ENCODE results near the gene CATSPER3. TPM values are rescaled to one million over a fixed set of nuclear protein-coding genes. Genes with fewer than 3 reads are reported as not detected.

The CATSPER3 gene
- total RNA-seq, 1 experiment from 2014 or later = 0.40 TPM

DNA sequence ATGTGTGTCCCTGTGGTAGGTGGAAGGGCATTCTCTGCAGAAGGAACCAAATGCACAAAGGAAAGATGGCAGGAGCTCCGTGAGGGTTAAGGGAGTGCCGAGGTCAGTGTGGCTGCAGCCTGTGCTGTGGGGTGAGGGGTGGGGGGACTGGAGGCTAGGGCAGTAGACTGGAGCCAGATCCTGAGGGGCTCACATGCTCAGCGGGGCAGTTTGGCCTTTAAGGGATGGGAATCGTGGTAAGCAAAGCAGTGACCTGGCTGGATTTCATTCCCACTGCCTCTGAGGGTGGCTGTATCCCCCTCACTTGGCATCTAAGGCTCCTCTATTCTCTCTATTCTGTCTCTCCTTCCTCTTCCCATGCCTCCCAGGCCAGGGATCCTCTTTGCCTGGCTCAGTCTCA lies 50.8 kb downstream of the CATSPER3 start:
- BruUV-seq (replicated peaks) = no TSS peak
- no peaks in the 10 kb centered on the region for H3K27me3 ChIP-seq (ENCODE audit: low read length)
- ChIA-PET CTCF (no interaction called here), POLR2A (ENCODE audit: unreplicated experiment) (no interaction called here)
- ATAC-seq (no peak), DNase-seq (no peak)
- H2AFZ ChIP-seq (ENCODE audit: low read length) = no peak overlapping the region
- no peaks in the 10 kb centered on the region for H4K20me1 ChIP-seq (ENCODE audit: low read length)
- no peak overlapping the region for H3K27ac ChIP-seq (ENCODE audit: low read length)
- no peak overlapping the region for H3K4me2 ChIP-seq (ENCODE audit: low read length)
- no peaks in the 10 kb centered on the region for H3K4me1 ChIP-seq (ENCODE audit: insufficient read depth, low read length)
- intact Hi-C loops (cut with micrococcal nuclease) = no loop called here
- H3K79me2 ChIP-seq (ENCODE audit: low read length) = no peaks in the 10 kb centered on the region
- H3K4me3 ChIP-seq (ENCODE audit: low read length) = no peak overlapping the region
- TF ChIP-seq EZH2phosphoT487 (IDR thresholded peaks at IDR 0.05; ENCODE audit: borderline replicate concordance, low read length) = no peak
- TF ChIP-seq, protein P1, sequence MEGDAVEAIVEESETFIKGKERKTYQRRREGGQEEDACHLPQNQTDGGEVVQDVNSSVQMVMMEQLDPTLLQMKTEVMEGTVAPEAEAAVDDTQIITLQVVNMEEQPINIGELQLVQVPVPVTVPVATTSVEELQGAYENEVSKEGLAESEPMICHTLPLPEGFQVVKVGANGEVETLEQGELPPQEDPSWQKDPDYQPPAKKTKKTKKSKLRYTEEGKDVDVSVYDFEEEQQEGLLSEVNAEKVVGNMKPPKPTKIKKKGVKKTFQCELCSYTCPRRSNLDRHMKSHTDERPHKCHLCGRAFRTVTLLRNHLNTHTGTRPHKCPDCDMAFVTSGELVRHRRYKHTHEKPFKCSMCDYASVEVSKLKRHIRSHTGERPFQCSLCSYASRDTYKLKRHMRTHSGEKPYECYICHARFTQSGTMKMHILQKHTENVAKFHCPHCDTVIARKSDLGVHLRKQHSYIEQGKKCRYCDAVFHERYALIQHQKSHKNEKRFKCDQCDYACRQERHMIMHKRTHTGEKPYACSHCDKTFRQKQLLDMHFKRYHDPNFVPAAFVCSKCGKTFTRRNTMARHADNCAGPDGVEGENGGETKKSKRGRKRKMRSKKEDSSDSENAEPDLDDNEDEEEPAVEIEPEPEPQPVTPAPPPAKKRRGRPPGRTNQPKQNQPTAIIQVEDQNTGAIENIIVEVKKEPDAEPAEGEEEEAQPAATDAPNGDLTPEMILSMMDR (conservative IDR thresholded peaks at IDR 0.05; ENCODE audit: low read depth, low read length) = no peak
- TF ChIP-seq EZH2 (IDR thresholded peaks at IDR 0.05; ENCODE audit: low read length, unreplicated experiment) = no peak
- no peaks in the 10 kb centered on the region for H3K36me3 ChIP-seq (ENCODE audit: low read depth, low read length)
- H3K9ac ChIP-seq (ENCODE audit: low read length) = no peak overlapping the region
- H3K9me2 ChIP-seq (replicated peaks; ENCODE audit: low read length) = no peaks in the 10 kb centered on the region
- no peaks in the 10 kb centered on the region for H3F3A ChIP-seq (ENCODE audit: low read length, unreplicated experiment)
- H3K9me3 ChIP-seq (ENCODE audit: low read length) = no peaks in the 10 kb centered on the region

DNA sequence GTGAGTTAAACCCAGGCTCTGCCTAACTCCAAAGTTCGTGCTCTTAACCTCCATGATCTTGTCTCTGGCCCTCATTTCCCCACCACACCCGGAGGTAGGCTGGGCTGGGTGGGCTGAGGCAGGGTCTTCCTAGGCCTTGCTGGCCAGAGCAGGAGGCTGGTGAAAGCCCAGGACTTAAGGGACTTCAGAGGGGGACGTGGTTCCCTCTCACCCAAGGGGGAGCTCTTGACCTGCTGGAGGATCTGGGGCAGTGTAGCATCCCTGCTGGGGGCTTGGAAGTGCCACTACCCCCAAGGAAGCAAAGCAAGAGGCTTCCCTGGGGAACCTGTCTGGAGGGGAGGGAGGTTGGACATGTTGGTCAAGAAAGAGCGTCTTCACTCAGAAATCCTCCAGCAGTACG lies 51.6 kb downstream of the CATSPER3 start:
- Histone ChIP-seq H3K79me2 (ENCODE audit: low read length) (no peaks in the 10 kb centered on the region), H3K36me3 (ENCODE audit: low read depth, low read length) (no peaks in the 10 kb centered on the region), H3K4me1 (ENCODE audit: insufficient read depth, low read length) (no peaks in the 10 kb centered on the region), H3K4me2 (ENCODE audit: low read length) (no peak overlapping the region), H3K9me3 (ENCODE audit: low read length) (no peaks in the 10 kb centered on the region), H3K27me3 (ENCODE audit: low read length) (no peaks in the 10 kb centered on the region), H3K9me2 (replicated peaks; ENCODE audit: low read length) (no peaks in the 10 kb centered on the region), H3K9ac (ENCODE audit: low read length) (no peak overlapping the region), H3F3A (ENCODE audit: low read length, unreplicated experiment) (no peaks in the 10 kb centered on the region), H4K20me1 (ENCODE audit: low read length) (no peaks in the 10 kb centered on the region), H3K27ac (ENCODE audit: low read length) (no peak overlapping the region), H2AFZ (ENCODE audit: low read length) (no peak overlapping the region), H3K4me3 (ENCODE audit: low read length) (no peak overlapping the region)
- no peak for TF ChIP-seq EZH2phosphoT487 (IDR thresholded peaks at IDR 0.05; ENCODE audit: borderline replicate concordance, low read length)
- TF ChIP-seq, protein P1 (conservative IDR thresholded peaks at IDR 0.05; ENCODE audit: low read depth, low read length) = 0 out of 2 replicates have a peak, but pooled peaks have one; percentile 9
- CTCF ChIA-PET = no interaction called here
- intact Hi-C loops (cut with micrococcal nuclease) = no loop called here
- POLR2A ChIA-PET (ENCODE audit: unreplicated experiment) = no interaction called here
- ATAC-seq (no peak), DNase-seq (no peak)
- no TSS peak for BruUV-seq (replicated peaks)

DNA sequence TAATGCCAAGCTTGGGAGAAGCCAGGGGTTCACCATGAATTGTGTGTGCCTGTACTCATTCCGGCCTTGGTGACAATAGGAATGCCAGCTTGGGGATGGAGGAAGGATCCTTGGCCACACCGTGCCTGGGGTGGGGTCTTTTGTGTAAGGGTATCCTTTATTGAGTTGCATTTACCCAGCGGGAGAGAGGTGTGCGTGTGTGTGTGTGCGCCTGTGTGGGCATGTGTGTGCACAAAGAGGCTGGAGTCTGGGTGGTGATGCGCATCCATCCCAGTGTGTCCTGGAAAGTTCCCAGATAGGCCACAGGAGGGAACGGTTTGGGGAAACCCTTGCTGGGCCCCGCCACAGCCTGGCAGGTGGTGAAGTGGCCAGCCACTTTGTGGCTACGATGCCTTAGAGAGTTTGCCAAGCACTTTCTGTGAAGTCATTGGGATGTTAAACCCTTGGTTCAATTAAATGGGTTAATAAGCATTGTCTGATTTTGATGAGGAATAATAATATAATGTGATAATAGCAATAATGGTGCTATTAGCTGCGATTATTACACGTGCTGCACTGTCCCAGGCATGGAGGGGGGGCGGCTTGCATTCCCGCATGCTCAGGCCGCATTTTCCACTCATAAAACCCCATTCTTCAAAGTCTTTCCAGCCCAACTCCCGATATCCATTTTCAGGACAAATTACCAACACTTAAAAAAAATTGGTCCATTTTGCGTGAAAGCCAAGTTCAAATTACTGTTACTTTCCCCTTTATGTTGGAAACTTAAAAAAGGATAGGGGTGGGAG lies 52.6 kb downstream of the CATSPER3 start:
- no peak overlapping the region for H3K4me3 ChIP-seq (ENCODE audit: low read length)
- H4K20me1 ChIP-seq (ENCODE audit: low read length) = no peaks in the 10 kb centered on the region
- no peak overlapping the region for H2AFZ ChIP-seq (ENCODE audit: low read length)
- ChIA-PET CTCF (no interaction called here), POLR2A (ENCODE audit: unreplicated experiment) (no interaction called here)
- no peaks in the 10 kb centered on the region for H3K9me3 ChIP-seq (ENCODE audit: low read length)
- no peaks in the 10 kb centered on the region for H3K36me3 ChIP-seq (ENCODE audit: low read depth, low read length)
- H3K27ac ChIP-seq (ENCODE audit: low read length) = no peak overlapping the region
- H3K9me2 ChIP-seq (replicated peaks; ENCODE audit: low read length) = no peaks in the 10 kb centered on the region
- H3F3A ChIP-seq (ENCODE audit: low read length, unreplicated experiment) = no peaks in the 10 kb centered on the region
- no TSS peak for BruUV-seq (replicated peaks)
- intact Hi-C loops (cut with micrococcal nuclease) = no loop called here
- no peaks in the 10 kb centered on the region for H3K79me2 ChIP-seq (ENCODE audit: low read length)
- no peak overlapping the region for H3K4me2 ChIP-seq (ENCODE audit: low read length)
- H3K4me1 ChIP-seq (ENCODE audit: insufficient read depth, low read length) = peaks cover 4% of the 10 kb centered on the region
- DNase-seq (no peak), ATAC-seq (no peak)
- H3K9ac ChIP-seq (ENCODE audit: low read length) = no peak overlapping the region
- no peak for TF ChIP-seq EZH2 (IDR thresholded peaks at IDR 0.05; ENCODE audit: low read length, unreplicated experiment)
- no peak for TF ChIP-seq EZH2phosphoT487 (IDR thresholded peaks at IDR 0.05; ENCODE audit: borderline replicate concordance, low read length)
- TF ChIP-seq, protein P1 (conservative IDR thresholded peaks at IDR 0.05; ENCODE audit: low read depth, low read length) = no peak
- no peaks in the 10 kb centered on the region for H3K27me3 ChIP-seq (ENCODE audit: low read length)

All from PC-3 (cell line).